CD8-positive, alpha-beta memory T cell (primary cell): ENCODE results near the gene POU6F1. TPM values are rescaled to one million over a fixed set of nuclear protein-coding genes. Genes with fewer than 3 reads are reported as not detected.

Source experiments
- CTCF ChIA-PET: fragments of 350-600 bp; sonication (Branson Sonifier 250); formaldehyde crosslinking; loops from one replicate; lab custom pipeline; 2021; ENCODE audit warnings: antibody characterized with exemption; lab: Charles Lee
- POLR2A ChIA-PET: fragments of 350-600 bp; sonication (Branson Sonifier 250); formaldehyde crosslinking; loops from one replicate; lab custom pipeline; 2021; ENCODE audit warnings: antibody characterized with exemption; lab: Charles Lee
- DNase-seq, 5 donors: peaks; one replicate each; pipeline versions ENCODE4 v3.0.0 to v3.0.0-alpha.2; 2020 to 2022; ENCODE audit warnings: mixed read lengths in 1 of 5
- H3K27ac ChIP-seq: one replicate; pipeline ENCODE4 v1.7.0; 2013; ENCODE audit warnings: low read depth, mild to moderate bottlenecking, low read length, moderate library complexity
- H3K27me3 ChIP-seq: 2 replicates; pipeline ENCODE4 v1.7.0; 2013; ENCODE audit warnings: low read length, mild to moderate bottlenecking; ENCODE audit not compliant: insufficient read depth, poor library complexity, severe bottlenecking
- H3K36me3 ChIP-seq: 2 replicates; pipeline ENCODE4 v1.7.0; 2013; ENCODE audit warnings: mild to moderate bottlenecking, low read length, moderate library complexity; ENCODE audit not compliant: insufficient read depth
- H3K4me1 ChIP-seq: 2 replicates; pipeline ENCODE4 v1.7.0; 2013; ENCODE audit warnings: mild to moderate bottlenecking, low read length, moderate library complexity; ENCODE audit not compliant: insufficient read depth
- H3K4me3 ChIP-seq: 2 replicates; pipeline ENCODE4 v1.7.0; 2013; ENCODE audit warnings: mild to moderate bottlenecking, low read length
- H3K9me3 ChIP-seq: 2 replicates; pipeline ENCODE4 v1.7.0; 2013; ENCODE audit warnings: mild to moderate bottlenecking, low read length
- H3K27ac Mint-ChIP-seq, 8 donors: one replicate each; pipeline ENCODE4 v1.8.0; 2020 to 2021; ENCODE audit warnings: mixed read lengths in 8 of 8, mild to moderate bottlenecking in 6 of 8, inconsistent platforms in 3 of 8, moderate library complexity in 3 of 8
- H3K27me3 Mint-ChIP-seq, 2 donors: one replicate each; pipeline ENCODE4 v1.8.0; 2020 to 2021; ENCODE audit warnings: mixed read lengths in 2 of 2, mild to moderate bottlenecking in 1 of 2, moderate library complexity in 1 of 2
- H3K36me3 Mint-ChIP-seq, 3 donors: one replicate each; pipeline ENCODE4 v1.8.0; 2020 to 2021; ENCODE audit warnings: mixed read lengths in 3 of 3, inconsistent platforms in 1 of 3, mild to moderate bottlenecking in 1 of 3
- H3K4me1 Mint-ChIP-seq, 3 donors: one replicate each; pipeline ENCODE4 v1.8.0; 2020 to 2021; ENCODE audit warnings: mixed read lengths in 3 of 3, inconsistent platforms in 1 of 3, mild to moderate bottlenecking in 1 of 3
- H3K4me3 Mint-ChIP-seq, 7 donors: one replicate each; pipeline ENCODE4 v1.8.0; 2020 to 2021; ENCODE audit warnings: mixed read lengths in 7 of 7, mild to moderate bottlenecking in 6 of 7, moderate library complexity in 4 of 7, inconsistent platforms in 2 of 7
- H3K9me3 Mint-ChIP-seq, 5 donors: one replicate each; pipeline ENCODE4 v1.8.0; 2020 to 2022; ENCODE audit warnings: mixed read lengths in 5 of 5, mild to moderate bottlenecking in 3 of 5, moderate library complexity in 2 of 5, inconsistent platforms in 1 of 5
- polyA plus RNA-seq: library from polyadenylated mRNA; unstranded; fragments of 300-500 nt; fragmentation: Illumina TruSeq; gene quantifications from one replicate; pipeline ENCODE4 v1.2.3, GENCODE V29; 2021
- total RNA-seq, 2 experiments: library from RNA; stranded (reverse); gene quantifications; one replicate each; pipeline ENCODE4 v1.2.3, GENCODE V29; 2021

The POU6F1 gene
- total and polyA plus RNA-seq, 3 experiments from 2014 or later = 2.2 to 15.4 (median 12.0) TPM

DNA sequence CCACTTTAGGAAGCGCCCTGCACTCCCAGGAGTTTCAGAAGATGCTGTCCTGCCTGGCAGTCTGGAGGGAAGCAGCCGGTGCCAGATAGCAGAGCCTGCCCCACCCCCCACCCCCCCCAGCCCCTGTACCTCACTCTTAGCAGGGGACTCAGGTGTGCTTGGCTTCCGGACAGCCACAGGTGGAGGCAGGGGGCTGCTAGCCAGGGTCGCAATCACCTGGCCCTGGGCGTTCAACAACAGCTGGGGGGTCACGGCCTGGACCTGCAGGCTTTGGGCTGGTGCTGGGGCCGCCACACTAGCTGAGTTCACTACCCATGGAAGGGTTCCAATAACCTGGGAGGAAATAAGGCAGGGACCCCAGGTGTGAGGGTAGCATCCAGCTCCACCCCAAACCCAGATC, 22.0 kb downstream of the POU6F1 start:
- H3K9me3 Mint-ChIP-seq = no peaks in the 10 kb centered on the region
- no peaks in the 10 kb centered on the region for H3K9me3 ChIP-seq
- H3K27me3 ChIP-seq = no peaks in the 10 kb centered on the region
- H3K4me3 ChIP-seq = no peak overlapping the region
- no peaks in the 10 kb centered on the region for H3K4me1 Mint-ChIP-seq
- H3K4me3 Mint-ChIP-seq = no peak overlapping the region
- peaks cover 11% of the 10 kb centered on the region for H3K36me3 ChIP-seq
- no peak overlapping the region for H3K27ac Mint-ChIP-seq
- ChIA-PET POLR2A (interaction anchor here (0.6 to 1.1 kb wide), 2 partner anchors 22 to 67 kb away, joined by 4 to 6 read pairs; partner anchors contain the start of gene POU6F1), CTCF (interaction anchor here (1.2 kb wide), 1 partner anchor 23 kb away, joined by 3 read pairs; no protein-coding TSS in a partner anchor)
- H3K36me3 Mint-ChIP-seq = peaks cover 0 to 40% (median 5%) of the 10 kb centered on the region in 3 donors
- no peak for DNase-seq
- H3K27ac ChIP-seq = no peak overlapping the region
- H3K27me3 Mint-ChIP-seq = no peaks in the 10 kb centered on the region
- no peaks in the 10 kb centered on the region for H3K4me1 ChIP-seq

GRCh38 chr12:51192284-51192671, 25.6 kb downstream of the POU6F1 start:
- Mint-ChIP-seq H3K4me1 (no peaks in the 10 kb centered on the region), H3K9me3 (no peaks in the 10 kb centered on the region), H3K4me3 (no peak overlapping the region), H3K36me3 (peaks cover 0 to 49% (median 6%) of the 10 kb centered on the region in 3 donors), H3K27me3 (no peaks in the 10 kb centered on the region), H3K27ac (no peak overlapping the region)
- peaks cover 11% of the 10 kb centered on the region for H3K36me3 ChIP-seq
- no peaks in the 10 kb centered on the region for H3K4me1 ChIP-seq
- ChIA-PET POLR2A (no interaction called here), CTCF (no interaction called here)
- H3K9me3 ChIP-seq = no peaks in the 10 kb centered on the region
- H3K4me3 ChIP-seq = no peak overlapping the region
- H3K27me3 ChIP-seq = no peaks in the 10 kb centered on the region
- no peak overlapping the region for H3K27ac ChIP-seq
- no peak for DNase-seq

- Mint-ChIP-seq H3K4me3 (no peak overlapping the region), H3K9me3 (no peaks in the 10 kb centered on the region), H3K27ac (no peak overlapping the region), H3K36me3 (peaks cover 0 to 48% (median 6%) of the 10 kb centered on the region in 3 donors), H3K27me3 (no peaks in the 10 kb centered on the region), H3K4me1 (no peaks in the 10 kb centered on the region)
- ChIA-PET CTCF (no interaction called here), POLR2A (no interaction called here)
- Histone ChIP-seq H3K9me3 (no peaks in the 10 kb centered on the region), H3K36me3 (peaks cover 11% of the 10 kb centered on the region), H3K4me1 (no peaks in the 10 kb centered on the region), H3K27ac (no peak overlapping the region), H3K4me3 (no peak overlapping the region), H3K27me3 (no peaks in the 10 kb centered on the region)
- DNase-seq = no peak
Observed at GRCh38 chr12:51191516-51192283, 26.2 kb downstream of the POU6F1 start.

DNA sequence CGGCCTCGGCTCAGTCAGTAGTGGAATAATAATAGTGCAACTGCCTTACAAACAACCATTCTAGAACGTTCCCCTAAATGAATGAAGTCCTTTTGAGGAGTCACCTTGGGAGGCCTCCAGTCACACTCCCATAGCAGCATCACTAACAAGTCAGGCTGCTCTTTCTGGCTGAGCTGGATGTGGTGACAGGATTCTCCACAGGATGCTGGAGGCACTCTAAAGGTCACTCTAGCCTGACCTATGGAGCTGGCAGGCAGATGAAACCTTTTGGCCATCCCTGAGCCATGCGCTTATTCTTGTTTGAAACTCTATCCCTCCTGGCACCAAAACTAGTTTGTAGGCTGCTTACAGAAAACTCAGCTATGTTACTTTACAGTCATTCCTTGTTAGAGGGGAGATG, 27.0 kb downstream of the POU6F1 start:
- Mint-ChIP-seq H3K27me3 (no peaks in the 10 kb centered on the region), H3K4me3 (no peak overlapping the region), H3K4me1 (no peaks in the 10 kb centered on the region), H3K9me3 (no peaks in the 10 kb centered on the region), H3K27ac (no peak overlapping the region), H3K36me3 (peaks cover 0 to 44% (median 6%) of the 10 kb centered on the region in 3 donors)
- POLR2A ChIA-PET = no interaction called here
- Histone ChIP-seq H3K4me3 (no peak overlapping the region), H3K36me3 (peaks cover 11% of the 10 kb centered on the region), H3K4me1 (no peaks in the 10 kb centered on the region), H3K9me3 (no peaks in the 10 kb centered on the region), H3K27ac (no peak overlapping the region), H3K27me3 (no peaks in the 10 kb centered on the region)
- no peak for DNase-seq
- CTCF ChIA-PET = no interaction called here

- no peak overlapping the region for H3K27ac ChIP-seq
- ChIA-PET POLR2A (no interaction called here), CTCF (no interaction called here)
- Mint-ChIP-seq H3K27ac (no peak overlapping the region), H3K36me3 (peaks cover 0 to 41% (median 6%) of the 10 kb centered on the region in 3 donors), H3K27me3 (no peaks in the 10 kb centered on the region), H3K4me1 (no peaks in the 10 kb centered on the region), H3K4me3 (no peak overlapping the region), H3K9me3 (no peaks in the 10 kb centered on the region)
- H3K27me3 ChIP-seq = no peaks in the 10 kb centered on the region
- H3K36me3 ChIP-seq = peaks cover 11% of the 10 kb centered on the region
- H3K4me1 ChIP-seq = no peaks in the 10 kb centered on the region
- H3K4me3 ChIP-seq = no peak overlapping the region
- DNase-seq = no peak
- no peaks in the 10 kb centered on the region for H3K9me3 ChIP-seq
Observed at GRCh38 chr12:51189790-51190355, 28.0 kb downstream of the POU6F1 start.

DNA sequence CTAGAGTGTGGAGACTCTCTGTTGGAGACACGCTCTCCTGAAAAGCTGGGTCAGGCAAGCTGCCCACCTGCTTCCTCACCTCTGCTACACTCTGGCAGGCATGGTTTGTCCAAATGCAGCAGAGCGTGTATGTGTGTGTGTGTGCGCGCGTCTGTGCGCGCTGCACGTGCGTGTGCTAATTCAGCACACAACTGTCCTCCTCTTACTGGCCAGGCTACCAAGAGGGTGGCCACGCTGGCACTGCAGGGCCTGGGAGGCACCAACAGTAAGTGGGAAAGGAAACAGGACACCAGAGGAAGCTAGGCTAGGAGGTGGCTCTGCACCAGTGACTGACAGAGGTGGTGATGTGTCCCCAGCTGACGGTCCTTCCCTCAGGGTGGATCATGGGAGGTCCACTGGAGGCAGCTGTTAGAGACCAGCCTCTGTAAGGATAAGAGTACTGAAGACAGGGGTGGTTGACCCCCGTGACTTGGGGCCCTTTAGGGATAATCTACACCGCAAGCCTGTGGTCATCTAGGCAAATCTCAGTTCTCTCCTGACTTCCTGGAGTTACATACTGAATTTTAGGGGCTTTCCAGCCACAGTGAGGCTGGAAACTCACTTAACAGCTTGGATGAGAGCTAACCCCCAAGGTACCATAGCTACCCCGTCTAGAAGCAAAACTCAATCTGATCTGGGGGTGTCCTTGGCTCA, 29.4 kb downstream of the POU6F1 start:
- Histone ChIP-seq H3K9me3 (no peaks in the 10 kb centered on the region), H3K27ac (no peak overlapping the region), H3K27me3 (no peaks in the 10 kb centered on the region), H3K4me3 (no peak overlapping the region), H3K36me3 (peaks cover 11% of the 10 kb centered on the region), H3K4me1 (no peaks in the 10 kb centered on the region)
- H3K4me1 Mint-ChIP-seq = no peaks in the 10 kb centered on the region
- no peaks in the 10 kb centered on the region for H3K9me3 Mint-ChIP-seq
- H3K27me3 Mint-ChIP-seq = no peaks in the 10 kb centered on the region
- ChIA-PET CTCF (no interaction called here), POLR2A (no interaction called here)
- no peak for DNase-seq
- H3K4me3 Mint-ChIP-seq = no peak overlapping the region
- peaks cover 0 to 40% (median 6%) of the 10 kb centered on the region in 3 donors for H3K36me3 Mint-ChIP-seq
- peak overlapping the region in 1 of 8 donors; percentile 66 for H3K27ac Mint-ChIP-seq

- Mint-ChIP-seq H3K27ac (peak overlapping the region in 1 of 8 donors; percentile 51), H3K36me3 (peaks cover 0 to 34% (median 6%) of the 10 kb centered on the region in 3 donors), H3K27me3 (no peaks in the 10 kb centered on the region), H3K4me1 (no peaks in the 10 kb centered on the region), H3K4me3 (peak overlapping the region in 1 of 7 donors; percentile 27), H3K9me3 (no peaks in the 10 kb centered on the region)
- H3K27me3 ChIP-seq = no peaks in the 10 kb centered on the region
- H3K4me1 ChIP-seq = no peaks in the 10 kb centered on the region
- no peaks in the 10 kb centered on the region for H3K9me3 ChIP-seq
- ChIA-PET POLR2A (no interaction called here), CTCF (interaction anchor here (1.6 kb wide), 1 partner anchor 65 kb away, joined by 3 read pairs; no protein-coding TSS in a partner anchor)
- H3K27ac ChIP-seq = no peak overlapping the region
- no peak for DNase-seq
- no peak overlapping the region for H3K4me3 ChIP-seq
- H3K36me3 ChIP-seq = peaks cover 11% of the 10 kb centered on the region
Observed at GRCh38 chr12:51187370-51187987, 30.4 kb downstream of the POU6F1 start.
